ENCODE data around the gene NAT14. TPM values are rescaled to one million over a fixed set of nuclear protein-coding genes. Genes with fewer than 3 reads are reported as not detected.

The NAT14 gene
- total and polyA plus RNA-seq, 2 of the 8 experiments (the other 6 are each of a cell fraction or from before 2014, with no cell fraction given): 47.1 to 71.2 TPM

DNA sequence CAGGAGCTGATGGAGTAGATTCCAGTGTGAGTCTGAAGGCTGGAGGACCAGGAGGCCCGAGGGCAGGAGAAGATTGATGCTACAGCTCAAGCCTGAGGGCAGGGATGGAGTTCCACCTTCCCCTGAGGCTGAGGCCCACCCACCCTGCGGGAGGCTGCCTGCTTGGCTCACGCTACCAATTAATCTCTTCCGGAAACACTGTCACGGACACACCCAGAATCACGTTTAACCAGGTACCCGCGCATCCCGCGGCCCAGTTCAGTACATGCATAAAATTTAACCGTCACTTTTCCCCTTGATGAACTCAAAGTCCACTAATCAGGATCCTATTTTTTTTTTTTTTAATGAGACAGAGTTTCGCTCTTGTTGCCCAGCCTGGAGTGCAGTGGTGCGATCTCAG, 13.7 kb upstream of the NAT14 start:
- Histone ChIP-seq H4K91ac (replicated peaks; ENCODE audit: insufficient read length, low read length) (no peak overlapping the region), H4K5ac (ENCODE audit: insufficient read length, low read depth, low read length) (no peak overlapping the region), H3K27me3 (replicated peaks in 1 of 4; ENCODE audit: control insufficient read depth in 3 of 4, extremely low read depth in 1 of 4, insufficient read depth in 3 of 4, low read length in 3 of 4) (no peaks in the 10 kb centered on the region; a peak in 2 of 7 replicates), H3K79me1 (ENCODE audit: low read depth, low read length) (peaks cover 2% of the 10 kb centered on the region; the same call in 1 of the 2 replicates), H2BK15ac (ENCODE audit: low read length) (no peak overlapping the region), H3K4me2 (ENCODE audit: insufficient read depth in 1 of 2, low read depth in 2 of 2, low read length in 2 of 2) (no peak overlapping the region), H3K9me3 (ENCODE audit: insufficient read depth in 2 of 2, low read depth in 1 of 2, low read length in 1 of 2) (no peaks in the 10 kb centered on the region), H3K18ac (ENCODE audit: extremely low read depth, low read length) (no peak overlapping the region), H3K23ac (ENCODE audit: insufficient read length) (no peak overlapping the region), H4K20me1 (replicated peaks in 1 of 2; ENCODE audit: control insufficient read depth in 1 of 2, insufficient read depth in 2 of 2, low read length in 2 of 2) (no peaks in the 10 kb centered on the region), H3K56ac (replicated peaks; ENCODE audit: insufficient read length, low read depth, low read length) (no peak overlapping the region), H2BK20ac (ENCODE audit: low read length) (no peak overlapping the region), H3K36me3 (ENCODE audit: control insufficient read depth in 2 of 4, insufficient read depth in 4 of 4, low read length in 3 of 4) (no peaks in the 10 kb centered on the region), H2BK120ac (replicated peaks; ENCODE audit: low read depth, low read length) (no peak overlapping the region), H3K14ac (ENCODE audit: insufficient read length) (no peak overlapping the region), H3K4ac (replicated peaks; ENCODE audit: insufficient read length, low read depth, low read length) (no peak overlapping the region), H2BK5ac (ENCODE audit: low read depth, low read length) (no peak overlapping the region), H3K23me2 (ENCODE audit: low read depth, low read length) (peaks cover 2% of the 10 kb centered on the region; the same call in 1 of the 2 replicates), H2AFZ (ENCODE audit: low read length) (no peak overlapping the region), H2AK5ac (ENCODE audit: low read depth, low read length) (no peak overlapping the region), H3K4me3 (ENCODE audit: extremely low read depth in 1 of 4, insufficient read depth in 2 of 4, low read depth in 3 of 4, low read length in 4 of 4) (no peak overlapping the region), H3K27ac (ENCODE audit: low read depth, low read length) (no peak overlapping the region), H3K9ac (replicated peaks in 1 of 4; ENCODE audit: extremely low read depth in 1 of 4, low read depth in 3 of 4, low read length in 3 of 4) (no peak overlapping the region), H2BK12ac (ENCODE audit: low read depth, low read length) (no peak overlapping the region), H4K8ac (ENCODE audit: extremely low read depth, insufficient read depth, low read length) (no peak overlapping the region), H3K4me1 (replicated peaks in 1 of 4; ENCODE audit: control insufficient read depth in 3 of 4, insufficient read depth in 4 of 4, low read length in 3 of 4) (peaks cover 0 to 13% (median 8%) of the 10 kb centered on the region in 4 experiments; a peak in 5 of 7 replicates), H3K79me2 (ENCODE audit: control insufficient read depth in 1 of 2, insufficient read depth in 2 of 2, low read length in 2 of 2) (no peaks in the 10 kb centered on the region)
- TF ChIP-seq, protein P1, sequence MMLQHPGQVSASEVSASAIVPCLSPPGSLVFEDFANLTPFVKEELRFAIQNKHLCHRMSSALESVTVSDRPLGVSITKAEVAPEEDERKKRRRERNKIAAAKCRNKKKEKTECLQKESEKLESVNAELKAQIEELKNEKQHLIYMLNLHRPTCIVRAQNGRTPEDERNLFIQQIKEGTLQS (IDR thresholded peaks at IDR 0.05; ENCODE audit: insufficient read depth, low read depth, low read length): no peak
- TF ChIP-seq, protein P2, sequence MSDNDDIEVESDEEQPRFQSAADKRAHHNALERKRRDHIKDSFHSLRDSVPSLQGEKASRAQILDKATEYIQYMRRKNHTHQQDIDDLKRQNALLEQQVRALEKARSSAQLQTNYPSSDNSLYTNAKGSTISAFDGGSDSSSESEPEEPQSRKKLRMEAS (IDR thresholded peaks at IDR 0.05): no peak
- no peak for TF ChIP-seq GTF2F1 (IDR thresholded peaks at IDR 0.05; ENCODE audit: borderline replicate concordance, low read depth, low read length)
- no peak for TF ChIP-seq RBBP5 (IDR thresholded peaks at IDR 0.05; ENCODE audit: borderline replicate concordance, low read depth, low read length)
- POLR2A ChIA-PET (ENCODE audit: partially characterized antibody): interaction anchor here (0.7 to 1.2 kb wide), 3 partner anchors 11 to 145 kb away, joined by 3 to 4 read pairs (median 3); no protein-coding TSS in a partner anchor
- WGBS, 2 experiments (ENCODE audit: extremely low coverage in 1 of 2, insufficient coverage in 1 of 2, insufficient read length in 1 of 2, insufficient replicate concordance in 2 of 2, low coverage in 1 of 2, low lambda C conversion rate in 2 of 2, missing lambda C conversion rate in 1 of 2): 94% methylated on average over 11 of the region's 13 CpGs; no CpG with 5 or more reads in 1 of the 2 experiments
- DNase-seq (ENCODE audit: low read depth in 1 of 2, low spot score in 2 of 2) (no peak), FAIRE-seq (no peak)
- CTCF ChIA-PET (ENCODE audit: partially characterized antibody): interaction anchor here (0.7 to 1.3 kb wide), 5 partner anchors 13 to 183 kb away, joined by 3 to 7 read pairs (median 3); no protein-coding TSS in a partner anchor
